Smooth muscle cell (in vitro differentiated cells): ENCODE results near the gene USP36. TPM values are rescaled to one million over a fixed set of nuclear protein-coding genes. Genes with fewer than 3 reads are reported as not detected.
A peak's percentile ranks its signal among the peaks of the same experiment; 100 is the strongest.

Experiments
- DNase-seq: peaks from one replicate; lab custom pipeline; 2025; ENCODE audit not compliant: unreplicated experiment; lab: John Stamatoyannopoulos, UW
- H2AFZ ChIP-seq: fragments of 200-600 bp; sonication (generic); 2 replicates; pipeline ENCODE4 v1.6.0; 2016; ENCODE audit warnings: antibody characterized with exemption, low read depth, mild to moderate bottlenecking
- H3F3A ChIP-seq: fragments of 200-600 bp; sonication (generic); 2 replicates; pipeline ENCODE4 v1.6.0; 2017; ENCODE audit warnings: antibody characterized with exemption, low read depth
- H3K27ac ChIP-seq: fragments of 200-600 bp; sonication (generic); 2 replicates; pipeline ENCODE4 v1.5.1; 2016; ENCODE audit warnings: low read depth, mild to moderate bottlenecking
- H3K27me3 ChIP-seq: fragments of 200-600 bp; sonication (generic); 2 replicates; pipeline ENCODE4 v1.6.1; 2016; ENCODE audit warnings: low read depth, mild to moderate bottlenecking
- H3K36me3 ChIP-seq: fragments of 200-600 bp; sonication (generic); 2 replicates; pipeline ENCODE4 v1.5.1; 2016; ENCODE audit warnings: low read depth
- H3K4me1 ChIP-seq: fragments of 200-600 bp; sonication (generic); 2 replicates; pipeline ENCODE4 v1.5.1; 2016; ENCODE audit warnings: low read depth
- H3K4me2 ChIP-seq: fragments of 200-600 bp; sonication (generic); 2 replicates; pipeline ENCODE4 v1.6.0; 2016; ENCODE audit warnings: mild to moderate bottlenecking
- H3K4me3 ChIP-seq: fragments of 200-600 bp; sonication (generic); 2 replicates; pipeline ENCODE4 v1.5.1; 2016; ENCODE audit warnings: mild to moderate bottlenecking
- H3K79me2 ChIP-seq: fragments of 200-600 bp; sonication (generic); 2 replicates; pipeline ENCODE4 v1.6.0; 2016; ENCODE audit warnings: low read depth, mild to moderate bottlenecking
- H3K9ac ChIP-seq: fragments of 200-600 bp; sonication (generic); 2 replicates; pipeline ENCODE4 v1.6.0; 2016; ENCODE audit warnings: low read depth
- H3K9me3 ChIP-seq: fragments of 200-600 bp; sonication (generic); replicated peaks from 2 replicates; pipeline ENCODE4 v1.5.1; 2016; ENCODE audit warnings: low read depth
- H4K20me1 ChIP-seq: fragments of 200-600 bp; sonication (generic); 2 replicates; pipeline ENCODE4 v1.6.0; 2016; ENCODE audit warnings: low read depth
- WGBS: methylation state at CpG from one replicate; pipeline ENCODE4 v1.1.7; 2016; ENCODE audit warnings: low lambda C conversion rate; 5-methylcytosine and 5-hydroxymethylcytosine counted together
- polyA plus RNA-seq: library from polyadenylated mRNA; unstranded; fragments of >200 nt; fragmentation: Nextera tagmentation; extraction: Ambion mirVana; gene quantifications from 2 replicates; pipeline ENCODE4 v1.2.1, GENCODE V29; 2016
- total RNA-seq: library from RNA; depleted of rRNA; stranded (reverse); fragments of >200 nt; gene quantifications from 2 replicates; pipeline ENCODE4 v1.2.3, GENCODE V29; 2014
- TF ChIP-seq, protein P1 (sequence below): fragments of 200-600 bp; sonication (generic); IDR thresholded peaks from 2 replicates; pipeline ENCODE4 v1.5.1; 2017; ENCODE audit warnings: borderline replicate concordance, mild to moderate bottlenecking, antibody characterized with exemption; ENCODE audit not compliant: insufficient read depth, poor library complexity, severe bottlenecking

Gene USP36
- total and polyA plus RNA-seq, 2 experiments from 2014 or later = 17.6 to 29.0 TPM

DNA sequence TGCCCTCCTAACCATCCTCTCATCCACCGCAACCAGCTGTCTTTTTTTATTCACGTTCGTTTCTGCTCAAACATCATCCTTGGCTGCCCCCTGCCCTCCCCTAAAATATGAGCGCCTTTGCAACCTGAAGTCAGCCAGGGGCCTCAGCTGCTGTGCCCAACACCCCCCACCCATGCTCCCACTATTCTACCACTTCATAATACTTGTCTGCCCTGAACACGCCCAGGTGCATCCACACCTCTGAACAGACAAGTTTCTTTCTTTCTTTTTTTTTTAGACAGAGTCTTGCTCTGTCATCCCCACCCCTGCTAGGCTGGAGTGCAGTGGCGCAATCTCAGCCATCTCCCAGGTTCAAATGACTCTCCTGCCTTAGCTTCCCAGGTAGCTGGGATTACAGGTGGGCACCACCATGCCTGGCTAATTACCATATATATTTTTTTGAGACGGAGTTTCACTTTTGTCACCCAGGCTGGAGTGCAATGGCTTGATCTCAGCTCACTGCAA lies 35.5 kb upstream of the USP36 start:
- no peak for DNase-seq
- TF ChIP-seq, protein P1, sequence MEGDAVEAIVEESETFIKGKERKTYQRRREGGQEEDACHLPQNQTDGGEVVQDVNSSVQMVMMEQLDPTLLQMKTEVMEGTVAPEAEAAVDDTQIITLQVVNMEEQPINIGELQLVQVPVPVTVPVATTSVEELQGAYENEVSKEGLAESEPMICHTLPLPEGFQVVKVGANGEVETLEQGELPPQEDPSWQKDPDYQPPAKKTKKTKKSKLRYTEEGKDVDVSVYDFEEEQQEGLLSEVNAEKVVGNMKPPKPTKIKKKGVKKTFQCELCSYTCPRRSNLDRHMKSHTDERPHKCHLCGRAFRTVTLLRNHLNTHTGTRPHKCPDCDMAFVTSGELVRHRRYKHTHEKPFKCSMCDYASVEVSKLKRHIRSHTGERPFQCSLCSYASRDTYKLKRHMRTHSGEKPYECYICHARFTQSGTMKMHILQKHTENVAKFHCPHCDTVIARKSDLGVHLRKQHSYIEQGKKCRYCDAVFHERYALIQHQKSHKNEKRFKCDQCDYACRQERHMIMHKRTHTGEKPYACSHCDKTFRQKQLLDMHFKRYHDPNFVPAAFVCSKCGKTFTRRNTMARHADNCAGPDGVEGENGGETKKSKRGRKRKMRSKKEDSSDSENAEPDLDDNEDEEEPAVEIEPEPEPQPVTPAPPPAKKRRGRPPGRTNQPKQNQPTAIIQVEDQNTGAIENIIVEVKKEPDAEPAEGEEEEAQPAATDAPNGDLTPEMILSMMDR = no peak
- Histone ChIP-seq H3K27me3 (no peaks in the 10 kb centered on the region), H3K79me2 (peaks cover 18% of the 10 kb centered on the region), H3K36me3 (no peaks in the 10 kb centered on the region), H4K20me1 (no peaks in the 10 kb centered on the region), H3K9me3 (no peaks in the 10 kb centered on the region), H3K4me2 (peak overlapping the region; percentile 75), H3K9ac (no peak overlapping the region), H3K4me1 (peaks cover 10% of the 10 kb centered on the region), H2AFZ (no peak overlapping the region), H3K27ac (peak overlapping the region; percentile 69), H3K4me3 (no peak overlapping the region), H3F3A (peaks cover 12% of the 10 kb centered on the region)
- 49% methylated on average over 7 of the region's 7 CpGs for WGBS

DNA sequence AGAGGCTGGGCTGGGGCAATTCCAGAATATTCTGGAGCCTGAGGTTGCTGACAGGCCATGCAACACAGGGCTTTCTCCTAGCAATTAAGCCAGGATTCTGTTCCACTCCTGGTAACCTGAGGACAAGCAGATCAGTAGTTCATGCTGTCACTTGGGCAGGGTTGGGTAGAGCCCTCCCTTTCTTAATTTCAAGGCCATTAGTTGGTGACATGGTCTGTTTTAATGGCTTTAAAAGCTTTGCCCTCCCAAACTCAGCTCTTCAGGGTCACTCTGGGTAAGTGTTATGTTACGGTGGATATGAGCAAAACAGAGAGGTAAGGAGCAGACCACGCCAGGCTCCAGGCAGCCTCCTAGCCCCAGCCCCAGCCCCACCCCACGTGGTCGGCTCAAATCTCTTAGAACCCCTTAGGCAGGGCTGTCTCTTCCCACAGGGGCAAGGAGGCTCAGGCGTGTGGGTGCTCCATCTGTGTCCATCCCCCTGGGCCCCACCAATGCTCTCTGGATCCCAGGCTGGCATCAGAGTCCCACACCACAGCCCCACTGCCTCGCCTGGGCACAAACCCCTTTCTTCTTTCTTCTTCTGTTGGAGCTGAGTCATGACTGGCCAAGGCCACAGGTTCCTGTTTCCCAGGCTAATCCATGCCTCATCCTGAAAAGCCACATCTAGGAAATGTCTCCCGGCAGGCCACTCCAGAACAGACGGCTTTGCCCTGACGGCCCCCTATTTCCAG lies 34.9 kb upstream of the USP36 start:
- H3K79me2 ChIP-seq = peaks cover 17% of the 10 kb centered on the region
- peak overlapping the region; percentile 75 for H3K4me2 ChIP-seq
- no peak overlapping the region for H3K4me3 ChIP-seq
- no peaks in the 10 kb centered on the region for H3K36me3 ChIP-seq
- H2AFZ ChIP-seq = no peak overlapping the region
- H4K20me1 ChIP-seq = no peaks in the 10 kb centered on the region
- H3K9ac ChIP-seq = no peak overlapping the region
- peaks cover 12% of the 10 kb centered on the region for H3F3A ChIP-seq
- WGBS = 36% methylated on average over 9 of the region's 9 CpGs
- no peaks in the 10 kb centered on the region for H3K9me3 ChIP-seq
- DNase-seq = no peak
- peak overlapping the region; percentile 69 for H3K27ac ChIP-seq
- TF ChIP-seq, protein P1 = no peak
- H3K27me3 ChIP-seq = no peaks in the 10 kb centered on the region
- peaks cover 10% of the 10 kb centered on the region for H3K4me1 ChIP-seq

DNA sequence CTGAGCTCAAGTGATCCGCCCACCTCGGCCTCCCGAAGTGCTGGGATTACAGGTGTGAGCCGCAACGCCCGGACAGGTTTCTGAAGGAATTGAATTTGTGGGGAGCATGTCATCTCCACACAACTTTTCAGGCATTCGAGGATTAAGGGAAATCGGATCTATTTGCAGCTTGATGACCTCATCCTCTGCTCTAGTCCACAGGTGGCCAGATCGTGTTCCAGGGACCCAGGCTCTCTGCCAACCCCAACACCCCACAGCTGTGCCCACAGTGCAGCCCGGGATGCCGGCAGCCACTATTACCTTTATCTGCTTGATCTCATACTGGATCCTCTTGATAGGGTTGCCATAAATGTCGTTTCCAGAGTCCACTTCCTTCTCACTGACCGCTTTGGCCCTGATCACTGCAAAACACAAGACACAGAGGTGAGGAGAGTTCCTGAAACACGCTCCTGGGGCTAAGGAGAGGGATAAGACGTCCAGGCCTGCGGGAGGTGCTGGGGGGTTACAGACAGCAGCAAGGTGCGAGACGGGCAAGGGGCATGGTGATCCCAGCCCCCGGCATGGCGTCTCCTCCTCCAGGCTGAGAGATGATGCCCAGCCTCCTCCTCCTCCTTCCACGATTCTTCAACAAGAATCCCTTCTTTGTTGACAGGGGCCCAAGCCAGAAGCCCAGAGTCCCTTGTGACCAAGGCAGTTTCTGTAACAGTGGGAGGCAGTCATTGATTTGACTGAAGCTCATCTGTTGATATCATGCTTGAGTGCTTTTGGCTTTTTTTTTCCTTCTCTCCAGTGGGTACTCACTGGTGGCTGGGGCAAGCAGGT lies 33.1 kb upstream of the USP36 start:
- peaks cover 8% of the 10 kb centered on the region for H3F3A ChIP-seq
- H3K36me3 ChIP-seq = no peaks in the 10 kb centered on the region
- TF ChIP-seq, protein P1 = no peak
- H3K4me2 ChIP-seq = no peak overlapping the region
- H4K20me1 ChIP-seq = no peaks in the 10 kb centered on the region
- H3K79me2 ChIP-seq = peaks cover 17% of the 10 kb centered on the region
- H3K9ac ChIP-seq = no peak overlapping the region
- H3K27ac ChIP-seq = no peak overlapping the region
- no peaks in the 10 kb centered on the region for H3K9me3 ChIP-seq
- no peak overlapping the region for H3K4me3 ChIP-seq
- no peak overlapping the region for H2AFZ ChIP-seq
- WGBS = 94% methylated on average over 21 of the region's 21 CpGs
- DNase-seq = no peak
- H3K27me3 ChIP-seq = no peaks in the 10 kb centered on the region
- peaks cover 10% of the 10 kb centered on the region for H3K4me1 ChIP-seq
